ENCODE measurements around the gene C1orf35. TPM values are rescaled to one million over a fixed set of nuclear protein-coding genes. Genes with fewer than 3 reads are reported as not detected.
A peak's percentile ranks its signal among the peaks of the same experiment; 100 is the strongest.

C1orf35 gene
- total RNA-seq, 1 experiment from 2014 or later = 63.3 TPM

DNA sequence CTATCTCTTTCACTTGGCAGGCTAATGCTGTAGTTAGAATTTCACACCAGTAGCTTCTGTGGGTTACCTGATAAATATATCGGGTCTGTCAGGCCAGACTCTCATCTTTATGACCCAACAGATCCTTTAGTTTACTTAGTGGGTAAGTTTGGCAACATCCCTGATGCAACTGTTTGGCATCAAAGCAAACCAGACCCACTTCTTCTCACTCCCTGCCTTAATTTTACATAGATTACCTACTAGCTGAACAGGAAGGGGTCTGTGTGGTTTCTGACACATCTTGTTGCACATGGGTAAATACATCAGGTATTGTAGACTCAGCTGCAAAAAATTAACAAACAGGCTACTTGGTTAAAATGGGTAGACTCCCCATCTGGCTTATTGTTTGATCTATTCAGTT is 33.8 kb upstream of the C1orf35 start:
- Histone ChIP-seq H3K27ac (ENCODE audit: low read length) (no peak overlapping the region), H3K4me2 (ENCODE audit: low read length) (no peak overlapping the region), H3K79me2 (ENCODE audit: low read length) (peaks cover 18% of the 10 kb centered on the region), H4K20me1 (ENCODE audit: low read length) (peaks cover 10% of the 10 kb centered on the region), H3K4me1 (ENCODE audit: insufficient read depth, low read length) (peaks cover 11% of the 10 kb centered on the region), H3K9ac (ENCODE audit: low read length) (no peak overlapping the region), H3K36me3 (ENCODE audit: low read depth, low read length) (no peaks in the 10 kb centered on the region), H3K27me3 (ENCODE audit: low read length) (no peaks in the 10 kb centered on the region), H3K9me2 (replicated peaks; ENCODE audit: low read length) (no peaks in the 10 kb centered on the region), H3K9me3 (ENCODE audit: low read length) (no peaks in the 10 kb centered on the region), H3K4me3 (ENCODE audit: low read length) (no peak overlapping the region), H2AFZ (ENCODE audit: low read length) (no peak overlapping the region), H3F3A (ENCODE audit: low read length, unreplicated experiment) (no peaks in the 10 kb centered on the region)
- DNase-seq = peak; percentile 44
- no TSS peak for BruUV-seq (replicated peaks)
- TF ChIP-seq, protein P1, sequence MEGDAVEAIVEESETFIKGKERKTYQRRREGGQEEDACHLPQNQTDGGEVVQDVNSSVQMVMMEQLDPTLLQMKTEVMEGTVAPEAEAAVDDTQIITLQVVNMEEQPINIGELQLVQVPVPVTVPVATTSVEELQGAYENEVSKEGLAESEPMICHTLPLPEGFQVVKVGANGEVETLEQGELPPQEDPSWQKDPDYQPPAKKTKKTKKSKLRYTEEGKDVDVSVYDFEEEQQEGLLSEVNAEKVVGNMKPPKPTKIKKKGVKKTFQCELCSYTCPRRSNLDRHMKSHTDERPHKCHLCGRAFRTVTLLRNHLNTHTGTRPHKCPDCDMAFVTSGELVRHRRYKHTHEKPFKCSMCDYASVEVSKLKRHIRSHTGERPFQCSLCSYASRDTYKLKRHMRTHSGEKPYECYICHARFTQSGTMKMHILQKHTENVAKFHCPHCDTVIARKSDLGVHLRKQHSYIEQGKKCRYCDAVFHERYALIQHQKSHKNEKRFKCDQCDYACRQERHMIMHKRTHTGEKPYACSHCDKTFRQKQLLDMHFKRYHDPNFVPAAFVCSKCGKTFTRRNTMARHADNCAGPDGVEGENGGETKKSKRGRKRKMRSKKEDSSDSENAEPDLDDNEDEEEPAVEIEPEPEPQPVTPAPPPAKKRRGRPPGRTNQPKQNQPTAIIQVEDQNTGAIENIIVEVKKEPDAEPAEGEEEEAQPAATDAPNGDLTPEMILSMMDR (conservative IDR thresholded peaks at IDR 0.05; ENCODE audit: low read depth, low read length) = no peak
- TF ChIP-seq EZH2phosphoT487 (IDR thresholded peaks at IDR 0.05; ENCODE audit: borderline replicate concordance, low read length) (no peak), EZH2 (IDR thresholded peaks at IDR 0.05; ENCODE audit: low read length, unreplicated experiment) (no peak)
- ATAC-seq = no peak
- ChIA-PET CTCF (no interaction called here), POLR2A (ENCODE audit: unreplicated experiment) (interaction anchor here (0.6 kb wide), 1 partner anchor 29 kb away, joined by 11 read pairs; the partner anchor contains the start of gene IBA57)
- intact Hi-C loops (cut with micrococcal nuclease) = no loop called here

DNA sequence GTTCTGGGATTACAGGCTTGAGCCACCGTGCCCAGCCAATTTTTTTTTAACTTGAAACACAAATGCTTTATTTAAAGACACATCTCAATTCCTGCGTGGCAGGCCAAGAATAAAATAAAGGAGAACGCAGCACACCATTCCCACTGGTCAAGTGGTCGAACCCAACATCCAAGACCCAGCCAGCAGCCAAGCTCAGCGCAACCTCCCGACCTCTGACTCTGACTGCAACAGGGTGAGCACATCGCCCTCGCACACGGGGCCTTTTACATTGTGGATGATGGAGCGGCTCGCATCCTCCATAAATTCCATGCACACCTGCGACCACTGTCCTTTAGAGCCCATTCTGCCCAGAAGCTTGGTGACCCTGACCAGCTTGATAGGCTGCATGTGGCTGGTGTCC is 31.5 kb upstream of the C1orf35 start:
- H3K27ac ChIP-seq (ENCODE audit: low read length) = no peak overlapping the region
- CTCF ChIA-PET = no interaction called here
- no peaks in the 10 kb centered on the region for H4K20me1 ChIP-seq (ENCODE audit: low read length)
- no peaks in the 10 kb centered on the region for H3K79me2 ChIP-seq (ENCODE audit: low read length)
- DNase-seq (no peak), ATAC-seq (no peak)
- H3F3A ChIP-seq (ENCODE audit: low read length, unreplicated experiment) = peaks cover 5% of the 10 kb centered on the region
- H3K4me1 ChIP-seq (ENCODE audit: insufficient read depth, low read length) = peaks cover 12% of the 10 kb centered on the region
- H3K36me3 ChIP-seq (ENCODE audit: low read depth, low read length) = no peaks in the 10 kb centered on the region
- H3K9ac ChIP-seq (ENCODE audit: low read length) = no peak overlapping the region
- no peak overlapping the region for H3K4me2 ChIP-seq (ENCODE audit: low read length)
- H3K4me3 ChIP-seq (ENCODE audit: low read length) = no peak overlapping the region
- TF ChIP-seq EZH2 (IDR thresholded peaks at IDR 0.05; ENCODE audit: low read length, unreplicated experiment) (no peak), EZH2phosphoT487 (IDR thresholded peaks at IDR 0.05; ENCODE audit: borderline replicate concordance, low read length) (no peak)
- TF ChIP-seq, protein P1 (conservative IDR thresholded peaks at IDR 0.05; ENCODE audit: low read depth, low read length) = no peak
- H2AFZ ChIP-seq (ENCODE audit: low read length) = no peak overlapping the region
- intact Hi-C loops (cut with micrococcal nuclease) = no loop called here
- H3K9me3 ChIP-seq (ENCODE audit: low read length) = no peaks in the 10 kb centered on the region
- no peaks in the 10 kb centered on the region for H3K27me3 ChIP-seq (ENCODE audit: low read length)
- no peaks in the 10 kb centered on the region for H3K9me2 ChIP-seq (replicated peaks; ENCODE audit: low read length)
- POLR2A ChIA-PET (ENCODE audit: unreplicated experiment) = no interaction called here
- no TSS peak for BruUV-seq (replicated peaks)

DNA sequence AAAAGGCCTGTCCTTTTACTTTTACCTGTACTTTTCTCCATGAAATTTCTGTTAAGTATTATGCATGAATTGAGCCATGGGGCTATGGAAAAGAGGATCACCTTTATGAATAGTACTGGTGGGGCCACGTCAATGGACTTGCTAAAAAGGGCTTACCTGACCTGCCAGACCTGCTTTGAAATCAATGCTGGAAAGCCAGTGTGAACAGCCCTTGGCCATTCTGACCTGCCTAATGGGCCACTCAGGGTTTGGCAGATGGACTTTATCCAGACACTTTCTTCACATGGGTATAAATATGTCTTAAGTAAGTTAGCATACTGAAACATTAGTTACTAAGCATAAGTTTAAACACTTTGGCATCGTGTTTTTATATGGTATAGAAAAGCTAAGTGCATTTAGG is 28.6 kb upstream of the C1orf35 start:
- POLR2A ChIA-PET (ENCODE audit: unreplicated experiment) = no interaction called here

More for the DNA sequence above, 28.6 kb upstream of the C1orf35 start:
- intact Hi-C loops (cut with micrococcal nuclease) = loop anchor here (1.0 kb wide), 6 partner anchors 8 to 384 kb away; no protein-coding TSS in a partner anchor
- no peaks in the 10 kb centered on the region for H3K36me3 ChIP-seq (ENCODE audit: low read depth, low read length)
- no TSS peak for BruUV-seq (replicated peaks)
- TF ChIP-seq EZH2phosphoT487 (IDR thresholded peaks at IDR 0.05; ENCODE audit: borderline replicate concordance, low read length) (no peak), EZH2 (IDR thresholded peaks at IDR 0.05; ENCODE audit: low read length, unreplicated experiment) (no peak)
- TF ChIP-seq, protein P1 (conservative IDR thresholded peaks at IDR 0.05; ENCODE audit: low read depth, low read length) = no peak
- 0 out of 2 replicates have a peak overlapping the region, but pooled peaks have one; percentile 5 for H3K9ac ChIP-seq (ENCODE audit: low read length)
- H3K27me3 ChIP-seq (ENCODE audit: low read length) = no peaks in the 10 kb centered on the region
- no peaks in the 10 kb centered on the region for H3K79me2 ChIP-seq (ENCODE audit: low read length)
- H3K4me1 ChIP-seq (ENCODE audit: insufficient read depth, low read length) = peaks cover 12% of the 10 kb centered on the region
- peaks cover 5% of the 10 kb centered on the region for H3F3A ChIP-seq (ENCODE audit: low read length, unreplicated experiment)
- no peaks in the 10 kb centered on the region for H4K20me1 ChIP-seq (ENCODE audit: low read length)
- H3K4me2 ChIP-seq (ENCODE audit: low read length) = peak overlapping the region; percentile 82
- H3K9me2 ChIP-seq (replicated peaks; ENCODE audit: low read length) = no peaks in the 10 kb centered on the region
- DNase-seq = peak; percentile 58
- H3K4me3 ChIP-seq (ENCODE audit: low read length) = peak overlapping the region; percentile 65
- H3K9me3 ChIP-seq (ENCODE audit: low read length) = no peaks in the 10 kb centered on the region
- CTCF ChIA-PET = interaction anchor here (1.6 to 1.9 kb wide), 2 partner anchors 35 to 132 kb away, joined by 16 to 29 read pairs; partner anchors contain the start of gene IBA57
- H3K27ac ChIP-seq (ENCODE audit: low read length) = peak overlapping the region; percentile 54
- ATAC-seq = no peak
- peak overlapping the region; percentile 8 for H2AFZ ChIP-seq (ENCODE audit: low read length)

All from PC-3 (cell line).